HG03342 (cell line): Measurements from ENCODE around the gene SLC22A23.

ENCODE experiments used
- ATAC-seq: cut with Tn5 transposase; IDR thresholded peaks from one replicate; pipeline ENCODE4 v1.9.1; 2021; ENCODE audit warnings: mild to moderate bottlenecking, moderate library complexity; ENCODE audit not compliant: unreplicated experiment

Gene SLC22A23

DNA sequence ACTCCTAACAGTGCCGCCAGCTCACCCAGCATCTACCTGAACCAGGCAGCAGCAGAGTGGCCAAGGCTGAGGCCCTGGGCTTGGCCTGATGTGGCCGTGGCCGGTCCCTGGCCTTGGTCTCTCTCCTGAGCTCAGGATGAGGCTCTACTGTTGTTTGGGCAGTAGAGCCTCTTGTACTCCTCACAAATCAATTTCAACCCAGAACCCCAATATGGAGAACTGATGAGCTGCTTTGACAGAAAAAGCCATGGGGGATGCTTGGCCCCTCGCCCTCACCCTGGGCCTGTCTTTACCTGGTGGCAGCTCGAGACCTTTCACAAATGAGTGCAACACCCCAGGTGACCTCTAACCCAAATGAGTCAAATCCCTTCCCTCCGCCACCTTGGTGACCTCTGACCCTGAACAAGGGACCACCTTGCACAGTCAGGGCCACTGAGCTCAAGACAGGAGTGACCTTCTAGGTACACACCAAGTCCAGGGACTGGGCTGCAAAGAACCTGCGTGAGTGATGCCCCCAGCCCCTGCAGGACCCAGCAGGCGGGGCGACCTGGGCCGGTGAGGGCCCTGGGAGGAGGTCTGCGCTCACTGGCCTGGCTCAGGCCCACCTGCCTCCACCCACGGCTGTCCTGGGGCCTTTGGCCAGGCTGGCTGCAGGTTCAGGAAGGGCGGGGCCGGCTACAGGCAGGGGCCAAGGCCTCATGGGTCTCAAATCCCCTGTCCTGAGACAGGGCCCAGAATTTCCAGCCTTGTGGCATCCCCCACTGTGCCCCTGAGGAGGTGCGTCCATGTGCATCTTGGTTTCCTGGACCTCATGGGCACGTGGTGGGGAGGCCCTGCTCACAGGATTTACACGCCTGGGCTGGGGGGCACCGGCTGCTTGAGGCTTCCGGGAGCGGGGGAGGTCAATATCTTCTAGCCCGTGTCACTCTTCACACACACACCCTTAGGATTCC, 167.9 kb downstream of the SLC22A23 start:
- ATAC-seq, result no peak

DNA sequence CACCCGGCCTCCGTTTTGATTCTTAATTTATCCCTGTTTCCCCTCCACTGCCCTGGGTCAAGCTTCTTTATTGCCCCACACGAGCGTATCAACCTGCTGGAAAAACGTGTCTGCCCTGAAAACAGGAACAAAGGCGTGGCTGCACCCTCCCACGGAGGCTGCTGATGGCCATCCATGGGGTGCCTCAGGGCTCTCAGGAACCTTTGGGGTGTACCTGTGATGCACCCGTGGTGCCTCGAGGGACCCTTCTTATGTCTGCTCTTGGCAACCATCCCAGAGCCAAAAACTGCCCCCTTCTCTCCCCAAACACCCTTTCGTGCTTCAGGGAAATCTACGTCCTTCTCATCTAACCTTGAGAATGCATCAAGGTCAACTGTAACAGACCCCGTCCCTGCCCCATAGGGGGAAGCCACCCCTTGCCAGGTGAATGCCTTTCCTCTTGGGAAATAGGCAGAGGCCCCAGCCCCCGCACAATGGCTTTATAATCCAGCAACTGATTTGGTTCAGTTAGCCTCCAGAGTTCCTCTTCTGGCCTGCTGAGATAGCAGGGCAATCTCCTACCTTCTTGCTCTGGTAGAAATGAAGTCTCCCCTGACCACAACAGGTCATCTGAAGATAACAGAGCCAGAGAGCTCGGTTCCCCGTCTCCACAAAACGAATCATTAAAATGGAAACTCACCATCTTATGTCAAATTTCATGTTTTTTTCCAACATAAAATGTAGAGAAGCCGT, 168.7 kb downstream of the SLC22A23 start:
- ATAC-seq, result no peak

- no peak for ATAC-seq
Measured at GRCh38 chr6:3287308-3287707, 169.5 kb downstream of the SLC22A23 start.

DNA sequence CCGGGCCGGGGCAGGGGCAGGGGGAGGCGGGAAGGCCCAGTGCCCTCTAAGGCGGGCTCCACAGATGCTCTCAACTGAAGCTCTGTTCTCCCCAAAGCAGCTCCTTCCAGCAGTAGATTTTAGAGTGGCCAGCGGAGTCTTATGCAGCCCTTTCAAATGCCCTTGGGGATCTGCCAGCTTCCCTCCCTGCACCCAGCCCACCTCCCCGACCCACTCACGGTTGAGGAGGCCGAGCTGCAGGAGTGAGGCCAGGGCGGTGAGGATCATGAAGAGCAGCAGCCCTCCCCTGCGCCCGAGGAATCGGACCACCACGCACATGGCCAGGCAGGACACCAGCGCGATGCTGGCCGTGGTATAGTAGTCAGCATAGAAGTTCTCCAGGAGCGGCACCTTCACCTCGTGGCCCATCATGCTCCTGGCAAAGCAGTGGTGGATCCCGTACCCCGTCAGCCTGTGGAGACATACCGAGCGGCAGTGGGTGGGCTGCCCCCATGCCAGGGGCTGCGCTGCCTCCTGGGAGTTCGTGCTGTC, 170.1 kb downstream of the SLC22A23 start:
- ATAC-seq, result no peak

DNA sequence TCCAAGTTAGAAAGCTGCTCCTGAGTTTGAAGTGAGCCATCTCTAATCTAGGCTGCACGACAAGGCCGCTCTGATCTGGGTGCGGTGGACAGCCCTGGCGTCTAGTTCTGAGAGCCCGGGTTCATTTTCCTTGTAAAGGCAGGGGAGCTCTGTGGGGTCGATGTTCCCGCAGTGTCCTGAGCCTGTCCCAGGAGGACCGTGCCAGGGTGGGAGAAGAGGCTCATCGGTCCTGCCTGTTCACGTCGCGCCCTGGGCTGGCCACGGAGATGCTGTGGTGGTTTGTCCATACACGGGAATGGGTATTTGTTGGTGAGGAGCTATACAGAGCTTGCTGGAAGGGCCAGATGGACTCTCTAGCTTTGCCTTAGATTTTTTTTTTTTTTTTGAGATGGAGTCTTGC, 171.1 kb downstream of the SLC22A23 start:
- ATAC-seq, result no peak

- ATAC-seq, result no peak
Measured at GRCh38 chr6:3285049-3285639, 171.7 kb downstream of the SLC22A23 start.

DNA sequence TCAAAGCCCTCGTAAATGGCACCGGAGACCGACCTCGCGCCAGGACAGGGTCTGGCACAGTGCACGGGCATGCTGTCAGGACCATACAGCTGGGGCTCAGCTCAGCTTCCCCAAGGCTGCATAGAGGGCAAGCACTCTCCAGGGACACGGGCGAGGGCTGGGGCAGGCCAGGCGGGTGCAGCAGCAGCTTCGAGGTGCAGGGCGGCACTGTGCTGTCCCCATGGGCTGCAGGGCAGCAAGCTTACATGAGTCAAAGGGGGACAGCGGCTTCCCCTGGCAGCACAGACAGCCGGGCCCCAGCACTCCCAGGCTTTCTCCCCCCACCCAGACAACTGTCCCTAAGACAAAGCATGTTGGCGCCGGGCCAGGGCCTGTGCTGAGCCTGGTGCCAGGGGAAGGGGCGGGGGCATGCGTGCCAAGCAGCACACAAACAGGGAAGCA, 172.4 kb downstream of the SLC22A23 start:
- no peak for ATAC-seq

DNA sequence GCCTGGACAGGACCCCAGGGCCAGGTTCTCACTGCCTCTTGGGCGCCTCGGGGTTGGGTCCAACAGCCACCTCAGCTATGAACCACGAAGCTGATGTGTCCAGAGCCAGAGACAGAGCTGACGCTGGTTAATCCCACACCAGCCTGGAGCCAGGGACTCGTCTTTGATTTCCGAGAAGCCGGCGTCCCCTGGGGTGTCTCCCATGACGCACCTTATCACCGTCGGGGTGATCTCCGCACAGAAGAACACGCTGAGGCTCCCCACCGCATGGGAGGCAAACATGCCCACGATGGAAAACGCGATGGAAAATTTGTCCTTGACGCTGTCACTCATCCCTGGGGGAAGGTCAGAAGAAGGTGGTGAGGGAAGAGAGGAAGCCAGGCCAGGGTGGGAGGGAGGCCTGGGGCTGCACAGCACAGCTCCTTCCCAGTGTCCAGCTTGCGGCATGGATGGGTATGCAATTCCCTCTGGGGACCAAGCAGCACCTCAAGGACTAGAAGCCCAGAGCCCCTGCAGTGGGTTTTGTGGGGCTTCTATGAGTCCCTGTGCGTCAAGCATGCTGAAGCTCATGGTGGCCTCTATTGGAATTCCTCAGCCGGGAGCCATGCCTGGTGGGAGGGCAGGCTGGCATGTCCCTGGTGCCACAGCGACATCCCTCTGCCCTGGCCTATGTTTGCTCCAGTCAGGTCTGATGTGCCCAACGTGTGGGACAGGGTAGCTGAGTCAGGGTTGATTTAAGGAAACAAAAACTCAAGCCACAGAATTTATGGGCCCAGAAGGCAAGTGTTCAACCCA, 173.0 kb downstream of the SLC22A23 start:
- no peak for ATAC-seq

- no peak for ATAC-seq
Measured at GRCh38 chr6:3283241-3283640, 173.6 kb downstream of the SLC22A23 start.

- no peak for ATAC-seq
Measured at GRCh38 chr6:3282476-3283236, 174.2 kb downstream of the SLC22A23 start.

DNA sequence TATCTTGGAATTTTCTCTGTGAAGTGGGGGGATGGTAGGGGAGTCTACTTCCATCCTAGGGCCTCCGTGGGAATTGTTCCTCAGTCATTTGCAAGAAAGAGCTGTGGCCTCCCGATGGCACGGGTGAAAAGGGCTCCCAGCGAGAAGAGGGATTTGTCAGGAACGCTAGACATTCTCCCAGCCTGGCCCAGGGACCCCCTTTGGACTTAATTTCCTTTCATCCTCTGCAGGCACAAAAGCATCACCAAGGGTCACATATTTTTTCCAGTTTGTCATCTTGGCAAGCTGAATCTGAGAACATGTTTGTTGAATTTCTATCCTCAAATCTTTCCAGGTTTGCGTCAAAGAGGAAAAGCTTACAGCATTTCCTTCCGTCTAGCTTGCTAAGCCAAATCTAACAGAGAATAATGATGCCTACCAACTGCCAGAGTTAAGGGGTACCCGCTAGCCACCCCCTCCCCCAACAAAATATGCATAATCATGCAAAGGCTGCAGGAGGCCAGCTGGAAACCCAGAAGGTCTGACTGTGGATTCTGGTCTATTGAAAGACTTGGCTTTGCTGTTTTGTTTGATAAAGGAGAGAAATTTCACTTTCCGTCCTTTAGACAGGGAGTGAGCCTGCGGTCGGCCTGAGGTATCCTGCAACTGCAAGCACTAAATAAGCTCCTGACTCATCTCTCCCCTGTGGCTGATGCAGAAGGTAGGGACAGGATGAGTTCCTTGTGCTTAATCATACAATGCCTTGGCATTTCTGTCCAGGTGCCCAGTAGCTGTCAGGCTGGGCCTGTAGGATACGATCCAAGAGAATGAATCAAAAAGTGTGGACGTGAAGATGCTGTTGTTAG, 175.0 kb downstream of the SLC22A23 start:
- ATAC-seq, result no peak

- no peak for ATAC-seq
Measured at GRCh38 chr6:3280866-3281465, 175.9 kb downstream of the SLC22A23 start.

GRCh38 chr6:3280091-3280490, 176.8 kb downstream of the SLC22A23 start:
- ATAC-seq, result no peak

DNA sequence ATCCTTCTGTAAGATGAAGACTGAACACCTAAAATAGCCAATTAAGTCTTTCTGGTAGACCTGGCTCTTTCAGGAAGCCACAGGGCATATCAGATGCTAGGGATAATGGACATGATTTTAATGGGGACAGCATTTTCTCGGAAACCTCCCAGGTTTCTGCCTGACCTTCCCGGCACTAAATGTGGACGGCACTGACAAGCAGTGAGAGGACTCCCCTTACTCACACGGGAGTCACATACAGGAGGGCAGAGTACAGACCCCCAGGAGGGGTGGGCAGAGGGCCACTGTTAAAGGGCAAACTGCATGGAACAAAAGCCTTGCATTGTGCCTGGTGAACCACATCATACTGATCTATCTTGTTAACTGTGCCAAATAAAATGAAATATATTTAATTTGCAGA, 178.2 kb downstream of the SLC22A23 start:
- ATAC-seq, result no peak

DNA sequence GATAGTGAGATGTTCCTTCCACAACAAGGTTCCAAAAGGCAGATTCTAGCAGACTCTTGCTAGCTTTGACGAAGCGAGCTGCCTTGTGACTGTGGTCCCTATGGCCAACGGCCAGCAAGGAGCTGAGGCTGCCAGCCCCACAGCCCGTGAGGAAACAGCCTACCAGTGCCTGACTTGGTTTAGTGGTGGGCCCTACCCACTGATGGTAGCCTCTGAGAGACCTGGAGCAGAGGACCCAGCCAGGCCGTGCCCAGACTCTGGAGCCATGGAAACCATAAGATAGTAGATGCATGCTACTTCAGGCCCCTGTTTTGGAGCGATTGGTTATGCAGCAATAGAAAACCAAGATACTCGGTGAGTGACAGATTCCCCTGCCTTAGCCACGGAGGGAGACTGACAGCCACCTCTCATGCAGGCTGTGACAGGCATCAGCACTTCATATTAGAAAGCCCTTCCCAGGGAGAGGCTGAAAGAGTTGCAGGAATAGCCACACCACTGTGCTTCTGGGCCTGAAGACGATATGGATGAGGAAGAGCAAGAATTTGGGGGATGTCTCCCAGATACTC, 178.9 kb downstream of the SLC22A23 start:
- ATAC-seq, result no peak

GRCh38 chr6:3277251-3277650, 179.6 kb downstream of the SLC22A23 start:
- ATAC-seq, result no peak

GRCh38 chr6:3276174-3277167, 180.4 kb downstream of the SLC22A23 start:
- ATAC-seq, result no peak
